Aortic smooth muscle cell (primary cell): ENCODE data around the gene TTC8. TPM values are rescaled to one million over a fixed set of nuclear protein-coding genes. Genes with fewer than 3 reads are reported as not detected.

ENCODE experiments used
- total RNA-seq: library from RNA; depleted of rRNA; stranded (reverse); fragments of >200 nt; gene quantifications from 2 replicates; pipeline ENCODE4 v1.2.3, GENCODE V29; 2014

Gene TTC8
- 23.4 and 25.6 TPM in 2 replicates for total RNA-seq

GRCh38 chr14:88824314-88825077, at the start of gene TTC8:
Gene TTC8 (plus strand): TSS chr14:88824651. CDS start chr14:88824708, 57 bp downstream.

DNA sequence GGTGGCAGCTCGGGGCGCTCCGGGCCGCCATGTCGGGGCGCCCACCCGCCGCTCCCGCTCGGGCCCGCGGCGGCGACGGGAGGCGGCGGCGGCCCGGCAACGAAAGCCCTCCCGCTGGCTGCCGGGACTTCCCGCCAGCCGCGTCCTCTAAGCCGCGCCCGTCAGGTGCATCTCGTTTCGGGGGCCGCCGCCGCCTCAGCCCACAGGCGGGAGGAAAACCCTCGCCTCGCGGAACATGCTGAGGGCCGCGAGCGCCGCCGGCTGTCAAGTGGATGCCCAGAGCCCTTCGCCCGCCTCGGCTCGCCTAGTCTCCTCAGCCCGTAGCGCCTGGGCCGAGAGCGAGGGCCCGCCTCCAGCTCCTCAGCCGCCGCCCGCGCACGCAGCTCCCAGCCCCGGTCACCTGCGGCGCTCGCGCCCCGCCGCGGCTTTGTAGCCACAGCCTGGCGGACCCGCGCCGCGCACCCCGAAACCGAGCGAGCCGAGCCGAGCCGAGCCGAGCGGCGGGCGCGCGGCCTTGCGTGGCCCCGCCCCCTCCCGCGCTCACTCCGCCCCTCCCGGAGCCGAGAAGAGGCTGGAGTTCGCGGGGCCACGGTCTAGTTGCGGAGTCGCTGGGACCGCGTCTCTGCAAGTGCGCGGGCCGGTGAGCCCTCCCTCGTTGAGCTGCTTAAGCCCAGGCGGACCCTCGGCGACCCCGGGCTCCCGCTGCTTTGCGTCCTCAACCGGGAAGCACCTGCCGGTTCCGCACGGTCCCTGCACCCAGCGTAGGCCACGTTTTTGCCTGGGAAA, 31.8 kb upstream of the TTC8 start, which contains the start of gene EML5:
TSS of gene EML5 (minus strand) at position 481 of the 786 bp plus-strand sequence. CDS start at position 31, 450 bp downstream.

Other genes starting within 250 kb of the TTC8 start
- gene EML5, start 31.7 kb upstream of the TTC8 start, total RNA-seq: under 0.01 TPM in 1 of 2 replicates, not detected in the other